BJ (cell line): ENCODE measurements around the gene SKP2. TPM values are rescaled to one million over a fixed set of nuclear protein-coding genes. Genes with fewer than 3 reads are reported as not detected.

Experiments
- CTCF ChIA-PET: fragments of 350-600 bp; formaldehyde crosslinking; extraction: SDS; loops from one replicate; lab custom pipeline; 2021; ENCODE audit warnings: antibody characterized with exemption, inconsistent platforms; lab: Yijun Ruan, JAX
- POLR2A ChIA-PET: fragments of 300-600 bp; sonication (Branson Sonifier 250); formaldehyde crosslinking; extraction: SDS; loops from one replicate; lab custom pipeline; 2021; ENCODE audit warnings: antibody characterized with exemption; lab: Charles Lee
- DNase-seq: peaks from one replicate; pipeline ENCODE4 v3.0.0-alpha.2; 2011; ENCODE audit warnings: low read depth
- H3K27me3 ChIP-seq: 2 replicates; pipeline ENCODE4 v1.6.0; 2011; ENCODE audit warnings: low read length; ENCODE audit not compliant: control insufficient read depth, insufficient read depth
- H3K36me3 ChIP-seq: 2 replicates; pipeline ENCODE4 v1.5.1; 2011; ENCODE audit warnings: low read length; ENCODE audit not compliant: control insufficient read depth, insufficient read depth
- H3K4me3 ChIP-seq: 2 replicates; pipeline ENCODE4 v1.5.1; 2011; ENCODE audit warnings: low read depth, mild to moderate bottlenecking, control low read depth, low read length
- polyA plus RNA-seq: library from polyadenylated mRNA; depleted of rRNA; stranded (reverse); fragments of >200 nt; gene quantifications from 2 replicates; pipeline ENCODE4 v1.2.3, GENCODE V29; 2011
- TF ChIP-seq, protein P1 (sequence below): IDR thresholded peaks from 2 replicates; pipeline ENCODE4 v1.5.1; 2011; ENCODE audit warnings: low read depth, mild to moderate bottlenecking, control low read depth, inconsistent platforms, low read length, moderate library complexity; ENCODE audit not compliant: insufficient read depth

Gene SKP2
- polyA plus RNA-seq, 1 experiment = 22.0 TPM

DNA sequence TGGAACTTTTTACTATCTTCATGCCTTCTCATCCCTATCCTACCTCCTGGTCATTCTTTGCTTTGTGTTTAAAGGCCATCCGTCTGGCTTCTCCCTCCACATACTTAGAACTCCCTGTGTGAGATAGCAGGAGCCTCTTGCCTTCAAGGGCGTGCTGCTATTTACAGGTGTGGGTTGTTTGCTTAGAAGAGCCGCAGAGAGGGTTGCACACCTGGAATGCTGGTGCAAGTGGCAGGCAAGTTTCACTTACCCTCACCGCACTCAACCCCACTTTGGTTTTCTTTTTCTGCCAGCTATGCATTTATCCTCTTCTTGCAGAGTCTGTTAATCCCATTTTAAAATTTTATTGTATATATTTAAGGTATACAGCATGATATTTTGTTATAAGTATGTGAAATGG, 12.6 kb downstream of the SKP2 start:
- DNase-seq = no peak
- no peaks in the 10 kb centered on the region for H3K27me3 ChIP-seq
- POLR2A ChIA-PET = no interaction called here
- peaks cover 25% of the 10 kb centered on the region for H3K36me3 ChIP-seq
- H3K4me3 ChIP-seq = no peak overlapping the region
- CTCF ChIA-PET = interaction anchor here (0.8 kb wide), 1 partner anchor 14 kb away, joined by 4 read pairs; no protein-coding TSS in a partner anchor
- TF ChIP-seq, protein P1, sequence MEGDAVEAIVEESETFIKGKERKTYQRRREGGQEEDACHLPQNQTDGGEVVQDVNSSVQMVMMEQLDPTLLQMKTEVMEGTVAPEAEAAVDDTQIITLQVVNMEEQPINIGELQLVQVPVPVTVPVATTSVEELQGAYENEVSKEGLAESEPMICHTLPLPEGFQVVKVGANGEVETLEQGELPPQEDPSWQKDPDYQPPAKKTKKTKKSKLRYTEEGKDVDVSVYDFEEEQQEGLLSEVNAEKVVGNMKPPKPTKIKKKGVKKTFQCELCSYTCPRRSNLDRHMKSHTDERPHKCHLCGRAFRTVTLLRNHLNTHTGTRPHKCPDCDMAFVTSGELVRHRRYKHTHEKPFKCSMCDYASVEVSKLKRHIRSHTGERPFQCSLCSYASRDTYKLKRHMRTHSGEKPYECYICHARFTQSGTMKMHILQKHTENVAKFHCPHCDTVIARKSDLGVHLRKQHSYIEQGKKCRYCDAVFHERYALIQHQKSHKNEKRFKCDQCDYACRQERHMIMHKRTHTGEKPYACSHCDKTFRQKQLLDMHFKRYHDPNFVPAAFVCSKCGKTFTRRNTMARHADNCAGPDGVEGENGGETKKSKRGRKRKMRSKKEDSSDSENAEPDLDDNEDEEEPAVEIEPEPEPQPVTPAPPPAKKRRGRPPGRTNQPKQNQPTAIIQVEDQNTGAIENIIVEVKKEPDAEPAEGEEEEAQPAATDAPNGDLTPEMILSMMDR = no peak

DNA sequence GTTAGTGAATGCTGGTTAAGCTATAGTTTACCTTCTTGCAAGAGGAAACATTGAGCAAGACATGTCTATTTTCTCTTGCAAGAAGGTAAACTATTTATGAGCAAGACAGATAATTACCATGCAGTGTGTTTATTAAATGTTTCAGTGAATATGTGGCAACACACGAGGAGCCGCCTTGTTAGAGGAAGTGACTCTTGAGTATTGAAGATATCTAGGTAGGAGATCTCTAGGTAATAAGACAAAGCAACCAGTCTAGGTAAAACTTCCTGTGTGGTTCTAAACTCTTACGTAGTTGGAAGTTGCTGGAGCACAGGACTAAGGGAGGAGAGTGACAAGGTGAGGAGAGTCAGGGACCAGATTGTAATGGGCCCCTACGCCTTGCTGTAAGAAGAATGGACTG, 16.8 kb downstream of the SKP2 start:
- Histone ChIP-seq H3K27me3 (no peaks in the 10 kb centered on the region), H3K36me3 (peaks cover 22% of the 10 kb centered on the region), H3K4me3 (no peak overlapping the region)
- ChIA-PET CTCF (no interaction called here), POLR2A (no interaction called here)
- DNase-seq = no peak
- TF ChIP-seq, protein P1 = no peak

DNA sequence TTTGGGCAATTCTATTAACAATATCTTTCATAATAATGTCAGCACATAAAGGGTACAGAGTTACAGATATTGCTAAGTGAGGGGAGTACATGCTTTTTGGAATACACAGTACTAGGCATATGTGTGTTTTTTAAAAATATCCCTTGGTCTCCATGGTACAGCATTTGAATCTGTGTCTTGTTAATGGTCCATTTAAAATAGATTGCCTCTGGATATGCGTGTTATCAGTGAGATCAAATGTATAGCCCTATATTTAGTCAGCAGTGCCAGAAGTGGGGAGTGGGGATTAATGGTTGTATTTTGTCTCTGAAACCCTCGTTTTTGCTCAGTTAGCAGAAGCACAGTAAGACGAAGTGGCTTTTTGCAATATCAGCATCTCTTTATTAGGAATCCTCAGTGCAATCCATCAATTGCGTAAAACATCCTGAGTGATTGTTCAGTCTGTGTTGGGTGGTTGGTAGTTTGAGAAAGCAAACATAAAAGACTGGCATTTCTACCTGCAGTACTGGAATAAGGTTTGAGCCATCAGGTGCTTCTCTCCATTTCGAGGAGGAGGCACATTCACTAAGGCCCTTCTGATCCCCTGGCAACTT, 19.0 kb downstream of the SKP2 start:
- H3K27me3 ChIP-seq = no peaks in the 10 kb centered on the region
- H3K4me3 ChIP-seq = no peak overlapping the region
- H3K36me3 ChIP-seq = peaks cover 19% of the 10 kb centered on the region
- ChIA-PET POLR2A (no interaction called here), CTCF (no interaction called here)
- DNase-seq = no peak
- TF ChIP-seq, protein P1 = no peak

DNA sequence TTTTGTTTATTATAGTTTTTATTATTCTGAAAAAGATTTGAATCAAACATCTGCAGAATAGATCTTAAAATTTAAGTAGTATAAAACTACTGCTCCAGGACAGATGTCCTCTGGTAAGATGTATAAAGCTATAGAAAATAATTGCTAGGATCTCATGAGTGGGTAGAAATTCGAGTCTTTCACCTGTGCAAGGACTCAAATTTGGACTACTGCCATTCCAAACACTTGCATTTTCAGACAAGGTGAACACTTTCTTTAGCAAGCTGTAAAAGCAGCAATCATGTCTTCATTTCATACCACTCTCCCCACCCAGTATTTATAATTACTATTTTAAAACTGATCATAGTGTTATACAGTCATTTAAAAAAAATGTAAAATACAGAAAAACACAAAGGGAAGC, 20.7 kb downstream of the SKP2 start:
- Histone ChIP-seq H3K36me3 (peaks cover 15% of the 10 kb centered on the region), H3K4me3 (no peak overlapping the region), H3K27me3 (no peaks in the 10 kb centered on the region)
- TF ChIP-seq, protein P1 = no peak
- DNase-seq = no peak
- ChIA-PET POLR2A (no interaction called here), CTCF (interaction anchor here (0.6 kb wide), 1 partner anchor 28 kb away, joined by 4 read pairs; no protein-coding TSS in a partner anchor)

DNA sequence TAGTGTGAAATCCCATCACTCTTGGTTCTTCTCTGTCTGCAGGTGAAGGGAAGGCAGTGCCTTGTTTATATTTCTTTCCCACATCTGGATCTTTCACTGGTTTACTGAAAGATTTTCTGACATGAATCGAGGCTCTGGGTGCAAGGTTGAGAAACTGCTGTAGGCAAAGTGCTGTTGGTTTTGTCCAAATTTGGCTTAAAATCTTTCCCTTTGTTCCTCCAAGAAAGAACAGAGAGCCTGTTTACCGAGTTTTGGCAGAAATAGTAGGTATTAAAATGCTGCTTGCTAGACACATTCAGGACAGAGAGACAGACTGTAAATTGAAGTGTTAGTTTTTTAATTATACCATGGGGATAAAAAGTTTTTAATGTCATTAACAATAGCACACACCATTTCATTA, 21.5 kb downstream of the SKP2 start:
- Histone ChIP-seq H3K36me3 (peaks cover 9% of the 10 kb centered on the region), H3K4me3 (no peak overlapping the region), H3K27me3 (no peaks in the 10 kb centered on the region)
- ChIA-PET POLR2A (no interaction called here), CTCF (no interaction called here)
- TF ChIP-seq, protein P1 = no peak
- no peak for DNase-seq
